Spleen (tissue), 11 donors: ENCODE measurements around the gene ITGAV. TPM values are rescaled to one million over a fixed set of nuclear protein-coding genes. Genes with fewer than 3 reads are reported as not detected.

Experiments
- DNase-seq: peaks from one replicate; pipeline ENCODE4 v3.0.0-alpha.2; 2020
- H3K27ac ChIP-seq, 8 donors: fragments of 200-600 bp; sonication (generic) in 7 of 8; 1 replicate in 4 of 8; 2 replicates in 4 of 8; pipeline versions ENCODE4 v1.5.0 to v1.8.0; 2016 to 2021; ENCODE audit warnings: inconsistent platforms in 4 of 8, mild to moderate bottlenecking in 4 of 8, moderate library complexity in 1 of 8
- H3K27me3 ChIP-seq, 7 donors: fragments of 200-600 bp; sonication (generic) in 6 of 7; replicated peaks in 1 of 7; 1 replicate in 4 of 7; 2 replicates in 3 of 7; pipeline versions ENCODE4 v1.5.0 to v1.8.0; 2016 to 2021; ENCODE audit warnings: inconsistent platforms in 3 of 7, mild to moderate bottlenecking in 1 of 7
- H3K36me3 ChIP-seq, 6 donors: fragments of 200-600 bp; sonication (generic) in 5 of 6; 1 replicate in 4 of 6; 2 replicates in 2 of 6; pipeline versions ENCODE4 v1.5.0 to v1.8.0; 2016 to 2021; ENCODE audit warnings: inconsistent platforms in 2 of 6
- H3K4me1 ChIP-seq, 6 donors: fragments of 200-600 bp; sonication (generic) in 5 of 6; 1 replicate in 3 of 6; 2 replicates in 3 of 6; pipeline versions ENCODE4 v1.5.0 to v1.8.0; 2016 to 2021; ENCODE audit warnings: inconsistent platforms in 3 of 6
- H3K4me3 ChIP-seq, 8 donors: fragments of 200-600 bp; sonication (generic) in 7 of 8; 1 replicate in 4 of 8; 2 replicates in 4 of 8; pipeline versions ENCODE4 v1.5.0 to v1.8.0; 2016 to 2021; ENCODE audit warnings: inconsistent platforms in 4 of 8, mild to moderate bottlenecking in 4 of 8, moderate library complexity in 2 of 8
- H3K9me3 ChIP-seq, 8 donors: fragments of 200-600 bp; sonication (generic) in 7 of 8; 1 replicate in 4 of 8; 2 replicates in 4 of 8; pipeline versions ENCODE4 v1.5.0 to v1.8.0; 2016 to 2021; ENCODE audit warnings: inconsistent platforms in 4 of 8
- CTCF ChIP-seq, 11 experiments: fragments of 200-600 bp in 7 of 11; fragments of 450-650 bp in 4 of 11; sonication (generic) in 4 of 11; IDR thresholded peaks in 8 of 11; conservative IDR thresholded peaks in 3 of 11; 1 replicate in 7 of 11; 2 replicates in 4 of 11; pipeline versions ENCODE4 v1.4.0 to v1.8.0; 2016 to 2021; ENCODE audit warnings: antibody characterized with exemption in 11 of 11, inconsistent platforms in 4 of 11, mild to moderate bottlenecking in 1 of 11
- POLR2A ChIP-seq, 3 donors: fragments of 450-650 bp; IDR thresholded peaks; one replicate each; pipeline ENCODE4 v1.5.1; 2017; ENCODE audit warnings: antibody characterized with exemption in 3 of 3, mild to moderate bottlenecking in 1 of 3
- POLR2AphosphoS5 ChIP-seq, 3 donors: sonication (generic); formaldehyde crosslinking; IDR thresholded peaks; one replicate each; pipeline ENCODE4 v1.5.1; 2017; ENCODE audit warnings: antibody characterized with exemption in 3 of 3
- WGBS, 5 donors: extraction: QIAGEN DNeasy Blood & Tissue Kit in 3 of 5; methylation state at CpG; one replicate each; pipeline versions ENCODE4 v1.1.5 to v1.1.7; 2013 to 2018; 5-methylcytosine and 5-hydroxymethylcytosine counted together
- intact Hi-C: fragments of 100-400 bp; cut with DNase I; formaldehyde crosslinking; loops from one replicate; pipeline ENCODE4 v1.15.0; 2023; ENCODE audit warnings: low total_unique reads
- polyA plus RNA-seq, 3 donors: library from polyadenylated mRNA; stranded (reverse); fragments of 200-250 nt; gene quantifications; one replicate each; pipeline ENCODE4 v1.2.1, GENCODE V29; 2013
- total RNA-seq, 7 donors: library from RNA; depleted of rRNA in 3 of 7; stranded (reverse); fragments of >200 nt in 3 of 7; fragmentation: NEBNext Ultra II Directional in 4 of 7; extraction: Animal tissue kit (Norgen Biotek cat#: 25700) in 4 of 7; gene quantifications; one replicate each; pipeline versions ENCODE4 v1.1.0 to v1.2.1, GENCODE V29; 2016 to 2021
- donor health status: healthy with polysubstance abuse.
- donor health status: DM: no; HTN: no; CAD: no; lungs with moderate emphysema.
- donor health status: DM: no; HTN: no; CAD: no.
- donor health status: Bipolar disorder and iron deficiency.
- donor health status: healthy.
- donor health status: DM: no; HTN: no; CAD: no.
- donor health status: DM: yes; HTN: yes; CAD: no.

ITGAV gene
- total and polyA plus RNA-seq, 10 donors = 5.6 to 85.4 (median 60.8) TPM

GRCh38 chr2:186645999-186646398 lies 56.1 kb downstream of the ITGAV start:
- H3K27me3 ChIP-seq = no peaks in the 10 kb centered on the region
- TF ChIP-seq POLR2A (IDR thresholded peaks at IDR 0.05) (no peak), CTCF (IDR thresholded peaks at IDR 0.05 in 8 of 11, conservative IDR thresholded peaks at IDR 0.05 in 3 of 11) (no peak), POLR2AphosphoS5 (IDR thresholded peaks at IDR 0.05) (no peak)
- intact Hi-C loops = no loop called here
- no peak for DNase-seq
- no peak overlapping the region for H3K27ac ChIP-seq
- H3K4me3 ChIP-seq = no peak overlapping the region
- H3K36me3 ChIP-seq = peaks cover 0 to 91% (median 26%) of the 10 kb centered on the region in 6 donors
- H3K4me1 ChIP-seq = no peaks in the 10 kb centered on the region
- WGBS, 5 donors = 88 to 96% (median 89%) methylated on average over 2 of the region's 2 CpGs
- no peaks in the 10 kb centered on the region for H3K9me3 ChIP-seq

- intact Hi-C loops = no loop called here
- H3K9me3 ChIP-seq = no peaks in the 10 kb centered on the region
- H3K27me3 ChIP-seq = no peaks in the 10 kb centered on the region
- WGBS, 5 donors = 95 to 100% (median 97%) methylated on average over 2 of the region's 2 CpGs
- no peak overlapping the region for H3K27ac ChIP-seq
- H3K36me3 ChIP-seq = peaks cover 0 to 87% (median 17%) of the 10 kb centered on the region in 6 donors
- H3K4me3 ChIP-seq = no peak overlapping the region
- no peaks in the 10 kb centered on the region for H3K4me1 ChIP-seq
- TF ChIP-seq CTCF (IDR thresholded peaks at IDR 0.05 in 8 of 11, conservative IDR thresholded peaks at IDR 0.05 in 3 of 11) = no peak
- TF ChIP-seq POLR2A (IDR thresholded peaks at IDR 0.05) = no peak
- TF ChIP-seq POLR2AphosphoS5 (IDR thresholded peaks at IDR 0.05) = no peak
- no peak for DNase-seq
These were observed 58.3 kb downstream of the ITGAV start for GRCh38 chr2:186648130-186648529.

GRCh38 chr2:186653511-186653910 lies 63.7 kb downstream of the ITGAV start:
- H3K27ac ChIP-seq = no peak overlapping the region
- peaks cover 0 to 91% (median 10%) of the 10 kb centered on the region in 6 donors for H3K36me3 ChIP-seq
- H3K4me1 ChIP-seq = no peaks in the 10 kb centered on the region
- intact Hi-C loops = no loop called here
- WGBS, 5 donors = 88 to 97% (median 94%) methylated on average over 1 of the region's 1 CpG
- H3K27me3 ChIP-seq = no peaks in the 10 kb centered on the region
- no peak for TF ChIP-seq POLR2A (IDR thresholded peaks at IDR 0.05)
- TF ChIP-seq POLR2AphosphoS5 (IDR thresholded peaks at IDR 0.05) = no peak
- TF ChIP-seq CTCF (IDR thresholded peaks at IDR 0.05 in 8 of 11, conservative IDR thresholded peaks at IDR 0.05 in 3 of 11) = no peak
- no peaks in the 10 kb centered on the region for H3K9me3 ChIP-seq
- H3K4me3 ChIP-seq = no peak overlapping the region
- no peak for DNase-seq

GRCh38 chr2:186659383-186659782 lies 69.5 kb downstream of the ITGAV start:
- Histone ChIP-seq H3K27ac (no peak overlapping the region), H3K36me3 (peaks cover 0 to 87% (median 13%) of the 10 kb centered on the region in 6 donors), H3K4me3 (no peak overlapping the region), H3K9me3 (no peaks in the 10 kb centered on the region), H3K4me1 (no peaks in the 10 kb centered on the region), H3K27me3 (no peaks in the 10 kb centered on the region)
- no peak for DNase-seq
- intact Hi-C loops = no loop called here
- TF ChIP-seq POLR2AphosphoS5 (IDR thresholded peaks at IDR 0.05) (no peak), CTCF (IDR thresholded peaks at IDR 0.05 in 8 of 11, conservative IDR thresholded peaks at IDR 0.05 in 3 of 11) (no peak), POLR2A (IDR thresholded peaks at IDR 0.05) (no peak)
